Spleen (tissue), 7 donors: ENCODE results near the gene KCNC3.

Experiments
- CTCF ChIP-seq, 11 experiments: fragments of 200-600 bp in 7 of 11; fragments of 450-650 bp in 4 of 11; sonication (generic) in 4 of 11; IDR thresholded peaks in 8 of 11; conservative IDR thresholded peaks in 3 of 11; 1 replicate in 7 of 11; 2 replicates in 4 of 11; pipeline versions ENCODE4 v1.4.0 to v1.8.0; 2016 to 2021; ENCODE audit warnings: antibody characterized with exemption in 11 of 11, inconsistent platforms in 4 of 11, mild to moderate bottlenecking in 1 of 11
- POLR2A ChIP-seq, 3 donors: fragments of 450-650 bp; IDR thresholded peaks; one replicate each; pipeline ENCODE4 v1.5.1; 2017; ENCODE audit warnings: antibody characterized with exemption in 3 of 3, mild to moderate bottlenecking in 1 of 3
- donor health status: DM: no; HTN: no; CAD: no; lungs with moderate emphysema.
- donor health status: DM: no; HTN: no; CAD: no.
- donor health status: DM: no; HTN: no; CAD: no.

- TF ChIP-seq CTCF (IDR thresholded peaks at IDR 0.05 in 8 of 11, conservative IDR thresholded peaks at IDR 0.05 in 3 of 11), result no peak
- TF ChIP-seq POLR2A (IDR thresholded peaks at IDR 0.05), result no peak
Measured at GRCh38 chr19:50301607-50301971, 27.6 kb downstream of the KCNC3 start.
